HepG2 (cell line): ENCODE data around the gene RPL41. TPM values are rescaled to one million over a fixed set of nuclear protein-coding genes. Genes with fewer than 3 reads are reported as not detected.

ENCODE experiments used
- ASH2L ChIP-seq: fragments of 300-600, 200-600 bp; sonication (generic); IDR thresholded peaks from 2 replicates; pipeline ENCODE4 v1.7.0; 2017; ENCODE audit warnings: low read depth, mild to moderate bottlenecking, moderate library complexity, mixed read lengths, low read length; ENCODE audit not compliant: insufficient read length
- BATF2 ChIP-seq: sonication (generic); formaldehyde crosslinking; IDR thresholded peaks from 2 replicates; pipeline ENCODE4 v1.8.0; 2022; ENCODE audit warnings: mild to moderate bottlenecking, missing genetic modification reagents, moderate library complexity
- FOXM1 ChIP-seq: sonication (generic); formaldehyde crosslinking; IDR thresholded peaks from 2 replicates; pipeline ENCODE4 v1.5.0; 2020; ENCODE audit warnings: missing genetic modification reagents
- HHEX ChIP-seq: IDR thresholded peaks from 2 replicates; pipeline ENCODE4 v1.6.1; 2016; ENCODE audit warnings: control low read depth
- HNF1A ChIP-seq, 2 experiments: sonication (generic) in 1 of 2; formaldehyde crosslinking in 1 of 2; IDR thresholded peaks; 2 replicates each; pipeline versions ENCODE4 v1.4.0 to v1.6.1; 2016 to 2020; ENCODE audit warnings: borderline replicate concordance in 1 of 2, low read depth in 1 of 2, mild to moderate bottlenecking in 1 of 2, missing genetic modification reagents in 1 of 2
- HOXA7 ChIP-seq: sonication (generic); formaldehyde crosslinking; IDR thresholded peaks from 2 replicates; pipeline ENCODE4 v1.8.1; 2022; ENCODE audit warnings: mild to moderate bottlenecking, missing genetic modification reagents, moderate library complexity
- LBX2 ChIP-seq: sonication (generic); formaldehyde crosslinking; IDR thresholded peaks from 2 replicates; pipeline ENCODE4 v1.5.0; 2020; ENCODE audit warnings: missing genetic modification reagents, mild to moderate bottlenecking, borderline replicate concordance
- POLR2AphosphoS5 ChIP-seq: IDR thresholded peaks from 2 replicates; pipeline ENCODE4 v1.6.1; 2012; ENCODE audit warnings: low read depth, low read length
- THRA ChIP-seq: sonication (generic); formaldehyde crosslinking; IDR thresholded peaks from 2 replicates; pipeline ENCODE4 v1.4.0; 2020; ENCODE audit warnings: missing genetic modification reagents, borderline replicate concordance
- USF2 ChIP-seq, 2 experiments: sonication (generic) in 1 of 2; formaldehyde crosslinking in 1 of 2; IDR thresholded peaks; 2 replicates each; pipeline versions ENCODE4 v1.5.1 to v1.6.1; 2011 to 2020; ENCODE audit warnings: borderline replicate concordance in 1 of 2, low read depth in 1 of 2, low read length in 1 of 2, mild to moderate bottlenecking in 1 of 2, missing genetic modification reagents in 1 of 2, moderate library complexity in 1 of 2
- ZBTB21 ChIP-seq: sonication (generic); formaldehyde crosslinking; IDR thresholded peaks from 2 replicates; pipeline ENCODE4 v1.4.0; 2020; ENCODE audit warnings: missing genetic modification reagents
- ZMYM3 ChIP-seq: sonication (generic); formaldehyde crosslinking; IDR thresholded peaks from 2 replicates; pipeline ENCODE4 v1.5.1; 2020; ENCODE audit warnings: mild to moderate bottlenecking, missing genetic modification reagents
- ZNF18 ChIP-seq: sonication (generic); formaldehyde crosslinking; IDR thresholded peaks from 2 replicates; pipeline ENCODE4 v1.8.0; 2022; ENCODE audit warnings: mild to moderate bottlenecking, missing genetic modification reagents; ENCODE audit not compliant: insufficient replicate concordance
- ZNF343 ChIP-seq: sonication (generic); formaldehyde crosslinking; IDR thresholded peaks from 2 replicates; pipeline ENCODE4 v1.4.0; 2020; ENCODE audit warnings: mild to moderate bottlenecking, missing genetic modification reagents
- polyA plus RNA-seq, 8 experiments: library from polyadenylated mRNA; depleted of rRNA in 3 of 8; stranded (reverse) in 7 of 8; unstranded in 1 of 8; fragments of >200 nt; fragmentation: Illumina TruSeq in 4 of 8; extraction: Trizol in 4 of 8; gene quantifications; 2 replicates each; pipeline versions ENCODE4 v1.2.1 to v1.2.3, GENCODE V29; 2011 to 2016; ENCODE audit warnings: low read depth in 4 of 8, missing spikeins in 1 of 8, mixed read lengths in 1 of 8; ENCODE audit not compliant: insufficient read depth in 1 of 8
- total RNA-seq, 5 experiments: library from RNA; depleted of rRNA; stranded (reverse); fragments of >200 nt; fragmentation: Illumina TruSeq; extraction: Trizol; gene quantifications; 2 replicates each; pipeline ENCODE4 v1.2.3, GENCODE V29; 2016; ENCODE audit warnings: low read depth in 1 of 5

Gene RPL41
- total and polyA plus RNA-seq, 2 of the 13 experiments (the other 11 are each of a cell fraction or from before 2014, with no cell fraction given) = 4,012 to 7,670 TPM

- TF ChIP-seq HNF1A (IDR thresholded peaks at IDR 0.05; ENCODE audit: low read depth) (no peak), HNF1A (CRISPR knock-in tag; IDR thresholded peaks at IDR 0.05; ENCODE audit: borderline replicate concordance) (peak; percentile 74; the same call in 1 of the 2 replicates), THRA (peak; percentile 53; the same call in 1 of the 2 replicates), ASH2L (peak; percentile 83), POLR2AphosphoS5 (peak; percentile 100), ZNF18 (CRISPR knock-in tag) (peak; percentile 70), USF2 (IDR thresholded peaks at IDR 0.05; ENCODE audit: low read depth, low read length) (no peak), USF2 (CRISPR knock-in tag; IDR thresholded peaks at IDR 0.05; ENCODE audit: borderline replicate concordance) (no peak), ZNF343 (peak; percentile 79; the same call in 1 of the 2 replicates), HOXA7 (no peak), FOXM1 (CRISPR knock-in tag) (no peak), ZBTB21 (CRISPR knock-in tag) (peak; percentile 76), HHEX (CRISPR knock-in tag) (no peak), ZMYM3 (0 out of 2 replicates have a peak, but pooled peaks have one; percentile 14), BATF2 (CRISPR knock-in tag) (no peak), LBX2 (CRISPR knock-in tag) (no peak)
These were observed at the start of gene RPL41 (continued) for GRCh38 chr12:56116267-56117081.
